Activated CD4-positive, CD25-positive, alpha-beta regulatory T cell treated with anti-CD3 and anti-CD28 coated beads, Interleukin-2, amount 50 U/mL, for 24 hours (primary cell): Measurements from ENCODE around the gene MAZ.

Source experiments
- ATAC-seq, 2 donors: fragments of 150-1000 bp; cut with Tn5 transposase; one replicate each; pipeline ENCODE4 v1.10.0; 2021; ENCODE audit warnings: mild to moderate bottlenecking in 1 of 2, moderate library complexity in 1 of 2

The MAZ gene

GRCh38 chr16:29858149-29858849 lies 52.0 kb downstream of the MAZ start:
- ATAC-seq = no peak

GRCh38 chr16:29858974-29859373 lies 52.6 kb downstream of the MAZ start:
- ATAC-seq = no peak

DNA sequence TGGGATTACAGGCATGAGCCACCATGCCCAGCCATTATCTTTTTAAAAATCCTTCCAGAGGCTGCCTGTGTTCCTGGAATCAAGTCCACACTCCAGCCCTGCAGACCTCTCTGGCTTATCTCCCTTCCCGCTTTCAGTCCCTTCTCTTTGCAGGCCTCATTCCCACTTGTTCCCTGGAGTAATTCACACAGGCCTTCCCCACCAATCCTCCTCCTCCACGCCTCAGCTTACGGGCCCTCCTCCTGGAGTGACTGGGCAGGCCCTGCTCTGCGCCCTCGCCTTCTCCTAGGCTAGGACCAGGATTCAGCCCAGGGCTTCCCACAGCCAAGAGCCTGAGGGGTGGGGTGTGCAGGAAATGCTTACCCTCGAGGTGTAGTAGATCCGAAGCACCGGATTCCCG lies 53.9 kb downstream of the MAZ start:
- no peak for ATAC-seq
